ENCODE measurements around the gene OCA2.

The OCA2 gene

DNA sequence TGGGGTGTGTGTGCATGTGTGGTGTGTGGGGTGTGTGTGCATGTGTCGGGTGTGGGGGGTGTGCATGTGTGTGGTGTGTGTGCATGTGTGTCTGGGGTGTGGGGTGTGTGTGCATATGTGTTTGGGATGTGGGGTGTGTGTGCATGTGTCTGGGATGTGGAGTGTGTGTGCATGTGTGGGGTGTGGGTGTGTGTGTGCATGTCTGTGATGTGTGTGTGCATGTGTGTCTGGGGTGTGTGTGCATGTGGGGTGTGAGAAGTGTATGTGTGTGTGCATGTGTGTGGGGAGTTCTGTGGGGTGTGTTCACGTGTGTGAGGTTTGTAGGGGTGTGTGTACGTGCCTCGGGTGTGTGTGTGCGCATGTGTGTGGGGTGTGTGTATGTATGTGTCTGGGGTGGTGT lies 6.7 kb upstream of the OCA2 start:
- no peak for FAIRE-seq

DNA sequence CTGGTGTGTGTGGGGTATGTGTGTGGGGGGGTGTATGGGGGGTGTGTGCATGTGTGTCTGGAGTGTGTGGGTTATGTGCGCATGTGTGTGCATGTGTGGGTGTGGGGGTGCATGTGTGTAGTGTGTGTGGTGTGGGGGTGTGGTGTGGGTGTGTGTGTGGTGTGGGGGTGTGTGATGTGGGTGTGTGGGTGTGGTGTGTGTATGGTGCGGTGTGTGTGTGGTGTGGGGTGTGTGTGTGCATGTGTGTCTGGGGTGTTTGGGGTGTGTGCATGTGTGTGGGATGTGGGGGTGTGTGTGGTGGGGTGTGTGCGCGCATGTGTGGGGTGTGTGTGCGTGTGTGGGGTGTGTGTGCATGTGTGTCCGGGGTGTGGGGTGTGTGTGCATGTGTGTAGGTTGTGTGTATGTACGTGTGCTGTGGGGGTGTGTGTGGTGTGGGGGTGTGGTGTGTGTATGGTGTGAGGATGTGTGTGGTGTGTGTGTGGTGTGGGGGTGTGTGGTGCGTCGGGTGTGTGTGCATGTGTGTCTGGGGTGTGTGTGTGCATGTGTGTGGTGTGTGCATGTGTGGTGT lies 6.2 kb upstream of the OCA2 start:
- peak; percentile 97 for FAIRE-seq
- no peak for DNase-seq (ENCODE audit: insufficient read length, low spot score)

More for the DNA sequence above, 6.7 kb upstream of the OCA2 start:
- DNase-seq (ENCODE audit: insufficient read length, low spot score): no peak

- DNase-seq (ENCODE audit: insufficient read length, low spot score): no peak
- no peak for FAIRE-seq
Measured at GRCh38 chr15:28104326-28104725, 5.2 kb upstream of the OCA2 start.

GRCh38 chr15:28103831-28104230 lies 4.7 kb upstream of the OCA2 start:
- FAIRE-seq: no peak
- no peak for DNase-seq (ENCODE audit: insufficient read length, low spot score)

GRCh38 chr15:28101983-28102441 lies 2.9 kb upstream of the OCA2 start:
- DNase-seq (ENCODE audit: insufficient read length, low spot score): no peak
- FAIRE-seq: no peak

- DNase-seq (ENCODE audit: insufficient read length, low spot score) (no peak), FAIRE-seq (no peak)
Measured at GRCh38 chr15:28101201-28101600, 2.1 kb upstream of the OCA2 start.

GRCh38 chr15:28100516-28101195 lies 1.5 kb upstream of the OCA2 start:
- no peak for FAIRE-seq
- no peak for DNase-seq (ENCODE audit: insufficient read length, low spot score)

DNA sequence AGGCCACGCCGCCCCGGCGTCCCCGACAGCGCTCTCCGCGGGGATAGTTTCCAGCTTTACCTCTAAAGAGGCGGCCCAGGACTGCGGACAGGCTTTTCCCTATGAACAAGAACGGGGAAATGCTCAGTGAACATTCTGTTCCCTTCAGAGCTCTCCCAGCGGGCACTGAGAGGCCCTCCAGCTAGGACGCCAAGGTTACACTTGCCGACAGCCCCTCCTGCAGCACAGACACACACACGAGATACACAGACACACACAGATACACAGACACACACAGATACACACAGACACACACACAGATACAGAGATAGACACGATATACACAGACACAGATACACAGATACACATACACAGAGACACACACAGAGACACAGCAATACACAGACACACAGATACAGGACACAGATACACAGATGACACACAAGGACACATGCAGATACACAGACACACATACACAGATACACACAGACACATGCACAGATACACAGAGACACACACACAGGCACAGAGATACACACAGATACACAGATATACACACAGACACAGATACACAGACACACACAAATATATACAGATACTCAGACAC lies 533 bp upstream of the OCA2 start:
- DNase-seq (ENCODE audit: insufficient read length, low spot score) (no peak), FAIRE-seq (no peak)

DNA sequence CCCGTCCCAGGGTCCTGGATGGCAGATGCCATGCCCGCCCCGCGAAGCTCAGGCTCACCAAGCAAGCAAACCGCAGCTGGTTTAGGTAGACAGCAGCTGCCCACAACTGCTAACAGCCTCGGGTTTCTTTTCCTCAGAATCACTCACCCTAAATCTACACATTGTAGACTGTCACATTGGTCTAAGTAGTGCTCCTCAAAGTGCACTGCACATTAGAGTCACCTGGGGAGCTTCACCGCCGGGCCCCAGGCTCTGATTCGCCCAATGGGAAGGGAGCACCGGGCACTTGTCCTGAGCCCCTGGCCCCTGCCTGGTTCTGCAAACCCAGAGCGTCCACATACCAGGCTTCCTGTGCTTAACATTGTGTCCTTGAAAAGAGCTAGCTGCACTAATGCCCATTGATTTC lies 752 bp downstream of the OCA2 start:
- DNase-seq (ENCODE audit: insufficient read length, low spot score) (no peak), FAIRE-seq (no peak)

DNA sequence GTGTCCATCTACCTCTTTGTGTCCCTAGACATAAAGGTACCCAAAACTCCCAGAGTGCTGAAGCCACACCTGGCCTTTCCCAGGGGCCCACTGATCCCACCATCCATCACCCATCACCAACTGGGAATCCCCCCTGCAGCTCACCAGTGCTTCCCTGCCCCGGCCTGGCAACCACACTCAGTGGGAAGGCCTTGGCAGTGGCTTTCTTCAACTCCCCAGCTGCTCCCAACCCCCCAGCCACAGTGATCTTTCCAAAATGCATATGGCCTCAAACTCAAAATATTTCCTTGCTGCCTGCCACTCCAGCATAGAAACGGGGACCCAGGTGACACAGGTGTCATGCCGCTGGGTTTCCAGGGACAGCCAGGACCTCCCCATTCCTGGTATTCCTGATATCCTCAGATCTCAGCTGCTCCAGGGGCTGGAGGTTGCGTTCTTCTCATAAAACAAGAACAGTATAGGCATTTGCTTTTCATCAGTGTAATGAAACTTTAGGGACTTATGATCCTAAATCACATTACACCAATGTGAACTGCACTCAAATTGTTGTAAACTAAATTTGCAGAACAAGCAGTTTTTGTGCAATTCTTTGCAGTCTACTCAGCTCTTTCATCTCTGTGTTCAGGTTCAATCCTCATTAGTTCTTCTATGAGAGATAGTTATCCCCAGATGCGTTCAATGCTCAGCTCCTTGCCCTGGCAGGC lies 1.3 kb downstream of the OCA2 start:
- FAIRE-seq: no peak
- no peak for DNase-seq (ENCODE audit: insufficient read length, low spot score)

DNA sequence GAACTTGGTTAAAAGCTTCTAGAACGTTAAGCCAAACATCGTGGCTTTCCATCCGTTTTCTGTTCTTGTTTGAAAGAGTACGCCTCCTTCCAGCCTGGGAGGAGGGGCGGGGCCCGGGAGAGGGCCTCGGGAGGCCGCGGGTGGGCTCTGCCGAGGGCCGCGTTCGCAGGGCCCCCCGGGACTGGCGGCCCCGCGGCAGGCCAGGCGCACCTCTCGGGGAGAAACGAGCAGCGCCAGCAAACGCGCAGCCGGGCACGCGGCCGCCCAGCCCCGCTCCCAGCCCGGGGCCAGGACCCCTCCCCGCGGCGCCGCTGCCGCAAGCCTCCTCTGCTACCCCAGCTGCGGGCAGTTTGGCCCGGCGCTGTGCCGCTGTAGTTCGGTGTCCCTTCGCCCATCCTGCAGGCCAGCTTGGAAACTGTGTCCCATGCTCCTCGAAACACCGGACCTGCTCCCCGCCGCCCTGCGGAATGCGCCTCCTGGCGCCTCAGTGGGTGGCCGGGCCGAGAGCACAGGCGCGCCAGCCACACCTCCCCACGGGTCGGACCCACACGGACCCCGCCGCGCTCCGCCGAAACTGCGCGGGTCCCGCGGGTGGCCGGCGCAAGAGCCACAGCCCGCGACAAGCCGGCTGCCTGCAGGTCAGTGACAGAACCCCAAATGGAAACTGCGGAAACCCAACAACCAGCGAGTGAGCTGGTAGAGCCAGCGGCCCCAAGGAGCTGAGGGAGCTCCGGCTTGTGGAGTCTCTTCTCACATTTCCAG lies 2.3 kb downstream of the OCA2 start:
- DNase-seq (ENCODE audit: insufficient read length, low spot score) (no peak), FAIRE-seq (no peak)

GRCh38 chr15:28096411-28096669 lies 2.8 kb downstream of the OCA2 start:
- no peak for DNase-seq (ENCODE audit: insufficient read length, low spot score)
- no peak for FAIRE-seq

- FAIRE-seq: no peak
- no peak for DNase-seq (ENCODE audit: insufficient read length, low spot score)
Measured at GRCh38 chr15:28094732-28095521, 4.2 kb downstream of the OCA2 start.

GRCh38 chr15:28093752-28094535 lies 5.2 kb downstream of the OCA2 start:
- DNase-seq (ENCODE audit: insufficient read length, low spot score): no peak
- FAIRE-seq: no peak

DNA sequence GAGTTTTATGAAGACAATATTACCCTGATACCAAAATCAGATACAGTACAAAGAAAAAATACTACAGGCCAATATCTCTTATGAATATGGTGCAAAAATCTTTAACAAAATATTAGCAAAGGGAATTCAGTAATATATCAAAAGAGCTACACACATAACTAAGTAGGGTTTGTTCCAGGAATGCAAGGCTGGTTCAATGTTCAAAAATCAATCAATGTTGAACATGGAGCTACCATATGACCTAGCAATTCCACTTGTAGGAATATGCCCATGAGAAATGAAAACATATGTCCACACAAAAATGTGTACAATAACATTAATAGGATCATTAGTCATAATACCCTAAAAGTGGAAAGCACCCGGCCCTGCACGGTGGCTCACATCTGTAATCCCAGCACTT lies 7.8 kb downstream of the OCA2 start:
- no peak for DNase-seq (ENCODE audit: insufficient read length, low spot score)
- no peak for FAIRE-seq

DNA sequence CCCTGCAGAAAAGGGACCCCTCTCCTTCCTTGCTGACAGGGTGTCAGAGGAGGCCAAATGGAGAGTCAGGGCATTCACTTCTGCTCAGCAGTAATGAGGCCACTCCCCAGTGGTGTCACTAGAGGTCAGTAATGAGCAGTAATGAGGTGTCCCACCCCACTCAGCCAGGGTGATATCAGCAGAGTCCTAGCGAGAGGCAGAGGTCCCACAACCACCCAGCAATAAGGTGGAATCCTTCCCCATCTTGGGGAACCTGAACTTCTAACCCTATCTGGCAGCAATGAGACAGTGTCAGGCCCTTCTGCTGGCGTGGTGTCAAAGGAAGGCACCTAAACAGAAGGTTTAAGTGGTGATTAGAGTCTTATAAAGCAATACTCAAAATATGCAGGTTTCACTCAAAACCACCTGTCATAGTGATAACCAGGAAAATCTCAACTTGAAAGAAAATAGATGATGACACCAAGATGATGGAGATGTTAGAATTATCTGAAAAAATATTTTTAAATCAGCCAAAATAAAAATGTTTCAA lies 12.9 kb downstream of the OCA2 start:
- DNase-seq (ENCODE audit: insufficient read length, low spot score): peak; percentile 59
- peak; percentile 26 for FAIRE-seq

GRCh38 chr15:28085489-28086174 lies 13.5 kb downstream of the OCA2 start:
- no peak for FAIRE-seq
- no peak for DNase-seq (ENCODE audit: insufficient read length, low spot score)

DNA sequence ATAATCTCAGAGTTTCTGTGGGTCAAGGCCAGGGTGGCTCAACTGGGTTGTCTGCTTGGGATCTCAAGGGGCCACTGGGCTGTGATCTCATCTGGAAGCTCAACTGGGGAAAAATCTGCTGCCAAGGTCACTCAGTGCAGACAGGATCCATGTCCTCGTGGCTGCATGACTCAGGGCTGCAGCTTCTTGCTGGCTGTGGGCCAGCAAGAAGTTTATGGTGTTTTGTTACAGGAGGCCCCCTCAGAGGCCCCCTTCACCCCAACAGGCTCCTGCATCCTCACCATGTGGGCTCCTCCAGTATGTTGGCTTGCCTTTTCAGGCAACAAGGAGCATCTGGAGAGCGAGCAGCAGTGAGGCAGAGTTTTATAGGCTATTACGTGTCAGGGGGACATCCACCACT lies 14.6 kb downstream of the OCA2 start:
- no peak for FAIRE-seq

More for the DNA sequence above, 14.6 kb downstream of the OCA2 start:
- DNase-seq (ENCODE audit: insufficient read length, low spot score): no peak
